HepG2 (cell line): Measurements from ENCODE around the gene CHD9NB. TPM values are rescaled to one million over a fixed set of nuclear protein-coding genes. Genes with fewer than 3 reads are reported as not detected.

ENCODE experiments used
- AHR ChIP-seq: IDR thresholded peaks from 2 replicates; pipeline ENCODE4 v1.6.1; 2018; ENCODE audit warnings: missing genetic modification reagents, missing compliant biosample characterization
- ELF1 ChIP-seq: sonication (generic); formaldehyde crosslinking; IDR thresholded peaks from 2 replicates; pipeline ENCODE4 v1.4.0; 2020; ENCODE audit warnings: missing genetic modification reagents
- GATAD2A ChIP-seq: IDR thresholded peaks from 2 replicates; pipeline ENCODE4 v1.6.1; 2016
- SAP130 ChIP-seq: IDR thresholded peaks from 2 replicates; pipeline ENCODE4 v1.6.1; 2016; ENCODE audit warnings: low read depth
- ZBTB7B ChIP-seq: sonication (generic); formaldehyde crosslinking; IDR thresholded peaks from 2 replicates; pipeline ENCODE4 v1.4.0; 2020; ENCODE audit warnings: missing genetic modification reagents
- polyA plus RNA-seq, 8 experiments: library from polyadenylated mRNA; depleted of rRNA in 3 of 8; stranded (reverse) in 7 of 8; unstranded in 1 of 8; fragments of >200 nt; fragmentation: Illumina TruSeq in 4 of 8; extraction: Trizol in 4 of 8; gene quantifications; 2 replicates each; pipeline versions ENCODE4 v1.2.1 to v1.2.3, GENCODE V29; 2011 to 2016; ENCODE audit warnings: low read depth in 4 of 8, missing spikeins in 1 of 8, mixed read lengths in 1 of 8; ENCODE audit not compliant: insufficient read depth in 1 of 8
- total RNA-seq, 5 experiments: library from RNA; depleted of rRNA; stranded (reverse); fragments of >200 nt; fragmentation: Illumina TruSeq; extraction: Trizol; gene quantifications; 2 replicates each; pipeline ENCODE4 v1.2.3, GENCODE V29; 2016; ENCODE audit warnings: low read depth in 1 of 5
- TF ChIP-seq, protein P1 (sequence below): sonication (generic); formaldehyde crosslinking; IDR thresholded peaks from 2 replicates; pipeline ENCODE4 v1.5.1; 2020; ENCODE audit warnings: mild to moderate bottlenecking, missing genetic modification reagents, borderline replicate concordance
- TF ChIP-seq, protein P2 (sequence below): IDR thresholded peaks from 2 replicates; pipeline ENCODE4 v1.4.0; 2020; ENCODE audit warnings: mild to moderate bottlenecking, missing genetic modification reagents
- TF ChIP-seq, protein P3 (sequence below): sonication (generic); formaldehyde crosslinking; IDR thresholded peaks from 2 replicates; pipeline ENCODE4 v1.4.0; 2020; ENCODE audit warnings: missing genetic modification reagents
- TF ChIP-seq, protein P4 (sequence below): sonication (generic); formaldehyde crosslinking; IDR thresholded peaks from 2 replicates; pipeline ENCODE4 v1.5.0; 2020; ENCODE audit warnings: mild to moderate bottlenecking, missing genetic modification reagents, moderate library complexity
- TF ChIP-seq, protein P5 (sequence below): sonication (generic); formaldehyde crosslinking; IDR thresholded peaks from 2 replicates; pipeline ENCODE4 v1.4.0; 2020; ENCODE audit warnings: missing genetic modification reagents
- TF ChIP-seq, protein P6 (sequence below): sonication (generic); formaldehyde crosslinking; IDR thresholded peaks from 2 replicates; pipeline ENCODE4 v1.5.0; 2020; ENCODE audit warnings: missing genetic modification reagents

Gene CHD9NB
- total and polyA plus RNA-seq, 2 of the 13 experiments (the other 11 are each of a cell fraction or from before 2014, with no cell fraction given) = 0.17 to 0.18 TPM

DNA sequence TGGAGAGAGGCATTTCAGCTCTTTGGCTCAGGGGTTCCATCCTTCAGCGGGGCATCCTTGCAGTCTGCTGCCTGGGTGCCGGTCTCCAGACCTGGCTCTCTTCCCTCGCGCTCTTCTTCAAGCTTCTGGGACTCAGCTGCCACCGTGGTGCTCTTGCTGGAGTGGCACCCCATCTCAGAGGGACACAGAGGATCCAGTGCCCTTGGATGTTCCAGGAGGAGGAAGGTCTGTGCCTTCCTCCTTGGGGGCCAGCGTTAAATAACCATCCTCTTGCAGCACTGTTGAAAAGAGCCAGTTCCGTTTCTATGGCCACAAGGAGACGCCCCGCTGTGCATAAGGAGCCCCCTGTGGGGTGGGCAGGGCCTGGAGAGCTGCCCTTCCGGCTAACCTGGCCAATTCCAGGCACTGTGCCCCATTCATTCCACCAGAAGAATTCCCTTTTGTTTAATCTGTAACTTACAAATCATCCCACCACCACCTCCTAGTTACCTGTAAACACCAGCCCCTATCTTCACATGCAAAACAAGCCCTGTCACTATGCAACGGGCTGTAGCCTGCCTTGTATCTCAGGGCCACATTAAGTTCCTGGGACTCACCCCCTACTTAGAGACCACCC, 8.6 kb downstream of the CHD9NB start (continued):
- TF ChIP-seq, protein P1, sequence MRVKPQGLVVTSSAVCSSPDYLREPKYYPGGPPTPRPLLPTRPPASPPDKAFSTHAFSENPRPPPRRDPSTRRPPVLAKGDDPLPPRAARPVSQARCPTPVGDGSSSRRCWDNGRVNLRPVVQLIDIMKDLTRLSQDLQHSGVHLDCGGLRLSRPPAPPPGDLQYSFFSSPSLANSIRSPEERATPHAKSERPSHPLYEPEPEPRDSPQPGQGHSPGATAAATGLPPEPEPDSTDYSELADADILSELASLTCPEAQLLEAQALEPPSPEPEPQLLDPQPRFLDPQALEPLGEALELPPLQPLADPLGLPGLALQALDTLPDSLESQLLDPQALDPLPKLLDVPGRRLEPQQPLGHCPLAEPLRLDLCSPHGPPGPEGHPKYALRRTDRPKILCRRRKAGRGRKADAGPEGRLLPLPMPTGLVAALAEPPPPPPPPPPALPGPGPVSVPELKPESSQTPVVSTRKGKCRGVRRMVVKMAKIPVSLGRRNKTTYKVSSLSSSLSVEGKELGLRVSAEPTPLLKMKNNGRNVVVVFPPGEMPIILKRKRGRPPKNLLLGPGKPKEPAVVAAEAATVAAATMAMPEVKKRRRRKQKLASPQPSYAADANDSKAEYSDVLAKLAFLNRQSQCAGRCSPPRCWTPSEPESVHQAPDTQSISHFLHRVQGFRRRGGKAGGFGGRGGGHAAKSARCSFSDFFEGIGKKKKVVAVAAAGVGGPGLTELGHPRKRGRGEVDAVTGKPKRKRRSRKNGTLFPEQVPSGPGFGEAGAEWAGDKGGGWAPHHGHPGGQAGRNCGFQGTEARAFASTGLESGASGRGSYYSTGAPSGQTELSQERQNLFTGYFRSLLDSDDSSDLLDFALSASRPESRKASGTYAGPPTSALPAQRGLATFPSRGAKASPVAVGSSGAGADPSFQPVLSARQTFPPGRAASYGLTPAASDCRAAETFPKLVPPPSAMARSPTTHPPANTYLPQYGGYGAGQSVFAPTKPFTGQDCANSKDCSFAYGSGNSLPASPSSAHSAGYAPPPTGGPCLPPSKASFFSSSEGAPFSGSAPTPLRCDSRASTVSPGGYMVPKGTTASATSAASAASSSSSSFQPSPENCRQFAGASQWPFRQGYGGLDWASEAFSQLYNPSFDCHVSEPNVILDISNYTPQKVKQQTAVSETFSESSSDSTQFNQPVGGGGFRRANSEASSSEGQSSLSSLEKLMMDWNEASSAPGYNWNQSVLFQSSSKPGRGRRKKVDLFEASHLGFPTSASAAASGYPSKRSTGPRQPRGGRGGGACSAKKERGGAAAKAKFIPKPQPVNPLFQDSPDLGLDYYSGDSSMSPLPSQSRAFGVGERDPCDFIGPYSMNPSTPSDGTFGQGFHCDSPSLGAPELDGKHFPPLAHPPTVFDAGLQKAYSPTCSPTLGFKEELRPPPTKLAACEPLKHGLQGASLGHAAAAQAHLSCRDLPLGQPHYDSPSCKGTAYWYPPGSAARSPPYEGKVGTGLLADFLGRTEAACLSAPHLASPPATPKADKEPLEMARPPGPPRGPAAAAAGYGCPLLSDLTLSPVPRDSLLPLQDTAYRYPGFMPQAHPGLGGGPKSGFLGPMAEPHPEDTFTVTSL (CRISPR knock-in tag) = no peak
- peak; percentile 39; the same call in 1 of the 2 replicates for TF ChIP-seq SAP130 (CRISPR knock-in tag)
- 0 out of 2 replicates have a peak, but pooled peaks have one; percentile 25 for TF ChIP-seq GATAD2A (CRISPR knock-in tag)
- TF ChIP-seq, protein P2, sequence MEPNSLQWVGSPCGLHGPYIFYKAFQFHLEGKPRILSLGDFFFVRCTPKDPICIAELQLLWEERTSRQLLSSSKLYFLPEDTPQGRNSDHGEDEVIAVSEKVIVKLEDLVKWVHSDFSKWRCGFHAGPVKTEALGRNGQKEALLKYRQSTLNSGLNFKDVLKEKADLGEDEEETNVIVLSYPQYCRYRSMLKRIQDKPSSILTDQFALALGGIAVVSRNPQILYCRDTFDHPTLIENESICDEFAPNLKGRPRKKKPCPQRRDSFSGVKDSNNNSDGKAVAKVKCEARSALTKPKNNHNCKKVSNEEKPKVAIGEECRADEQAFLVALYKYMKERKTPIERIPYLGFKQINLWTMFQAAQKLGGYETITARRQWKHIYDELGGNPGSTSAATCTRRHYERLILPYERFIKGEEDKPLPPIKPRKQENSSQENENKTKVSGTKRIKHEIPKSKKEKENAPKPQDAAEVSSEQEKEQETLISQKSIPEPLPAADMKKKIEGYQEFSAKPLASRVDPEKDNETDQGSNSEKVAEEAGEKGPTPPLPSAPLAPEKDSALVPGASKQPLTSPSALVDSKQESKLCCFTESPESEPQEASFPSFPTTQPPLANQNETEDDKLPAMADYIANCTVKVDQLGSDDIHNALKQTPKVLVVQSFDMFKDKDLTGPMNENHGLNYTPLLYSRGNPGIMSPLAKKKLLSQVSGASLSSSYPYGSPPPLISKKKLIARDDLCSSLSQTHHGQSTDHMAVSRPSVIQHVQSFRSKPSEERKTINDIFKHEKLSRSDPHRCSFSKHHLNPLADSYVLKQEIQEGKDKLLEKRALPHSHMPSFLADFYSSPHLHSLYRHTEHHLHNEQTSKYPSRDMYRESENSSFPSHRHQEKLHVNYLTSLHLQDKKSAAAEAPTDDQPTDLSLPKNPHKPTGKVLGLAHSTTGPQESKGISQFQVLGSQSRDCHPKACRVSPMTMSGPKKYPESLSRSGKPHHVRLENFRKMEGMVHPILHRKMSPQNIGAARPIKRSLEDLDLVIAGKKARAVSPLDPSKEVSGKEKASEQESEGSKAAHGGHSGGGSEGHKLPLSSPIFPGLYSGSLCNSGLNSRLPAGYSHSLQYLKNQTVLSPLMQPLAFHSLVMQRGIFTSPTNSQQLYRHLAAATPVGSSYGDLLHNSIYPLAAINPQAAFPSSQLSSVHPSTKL (CRISPR knock-in tag) = peak; percentile 46; the same call in 1 of the 2 replicates
- TF ChIP-seq AHR (CRISPR knock-in tag) = peak; percentile 26; the same call in 1 of the 2 replicates
- TF ChIP-seq ELF1 (CRISPR knock-in tag) = 0 out of 2 replicates have a peak, but pooled peaks have one; percentile 25
- TF ChIP-seq, protein P3, sequence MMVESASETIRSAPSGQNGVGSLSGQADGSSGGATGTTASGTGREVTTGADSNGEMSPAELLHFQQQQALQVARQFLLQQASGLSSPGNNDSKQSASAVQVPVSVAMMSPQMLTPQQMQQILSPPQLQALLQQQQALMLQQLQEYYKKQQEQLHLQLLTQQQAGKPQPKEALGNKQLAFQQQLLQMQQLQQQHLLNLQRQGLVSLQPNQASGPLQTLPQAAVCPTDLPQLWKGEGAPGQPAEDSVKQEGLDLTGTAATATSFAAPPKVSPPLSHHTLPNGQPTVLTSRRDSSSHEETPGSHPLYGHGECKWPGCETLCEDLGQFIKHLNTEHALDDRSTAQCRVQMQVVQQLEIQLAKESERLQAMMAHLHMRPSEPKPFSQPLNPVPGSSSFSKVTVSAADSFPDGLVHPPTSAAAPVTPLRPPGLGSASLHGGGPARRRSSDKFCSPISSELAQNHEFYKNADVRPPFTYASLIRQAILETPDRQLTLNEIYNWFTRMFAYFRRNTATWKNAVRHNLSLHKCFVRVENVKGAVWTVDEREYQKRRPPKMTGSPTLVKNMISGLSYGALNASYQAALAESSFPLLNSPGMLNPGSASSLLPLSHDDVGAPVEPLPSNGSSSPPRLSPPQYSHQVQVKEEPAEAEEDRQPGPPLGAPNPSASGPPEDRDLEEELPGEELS (CRISPR knock-in tag) = peak; percentile 71
- TF ChIP-seq, protein P4, sequence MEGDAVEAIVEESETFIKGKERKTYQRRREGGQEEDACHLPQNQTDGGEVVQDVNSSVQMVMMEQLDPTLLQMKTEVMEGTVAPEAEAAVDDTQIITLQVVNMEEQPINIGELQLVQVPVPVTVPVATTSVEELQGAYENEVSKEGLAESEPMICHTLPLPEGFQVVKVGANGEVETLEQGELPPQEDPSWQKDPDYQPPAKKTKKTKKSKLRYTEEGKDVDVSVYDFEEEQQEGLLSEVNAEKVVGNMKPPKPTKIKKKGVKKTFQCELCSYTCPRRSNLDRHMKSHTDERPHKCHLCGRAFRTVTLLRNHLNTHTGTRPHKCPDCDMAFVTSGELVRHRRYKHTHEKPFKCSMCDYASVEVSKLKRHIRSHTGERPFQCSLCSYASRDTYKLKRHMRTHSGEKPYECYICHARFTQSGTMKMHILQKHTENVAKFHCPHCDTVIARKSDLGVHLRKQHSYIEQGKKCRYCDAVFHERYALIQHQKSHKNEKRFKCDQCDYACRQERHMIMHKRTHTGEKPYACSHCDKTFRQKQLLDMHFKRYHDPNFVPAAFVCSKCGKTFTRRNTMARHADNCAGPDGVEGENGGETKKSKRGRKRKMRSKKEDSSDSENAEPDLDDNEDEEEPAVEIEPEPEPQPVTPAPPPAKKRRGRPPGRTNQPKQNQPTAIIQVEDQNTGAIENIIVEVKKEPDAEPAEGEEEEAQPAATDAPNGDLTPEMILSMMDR (CRISPR knock-in tag) = peak; percentile 51; the same call in 1 of the 2 replicates
- TF ChIP-seq ZBTB7B (CRISPR knock-in tag) = peak; percentile 61; the same call in 1 of the 2 replicates
- TF ChIP-seq, protein P5, sequence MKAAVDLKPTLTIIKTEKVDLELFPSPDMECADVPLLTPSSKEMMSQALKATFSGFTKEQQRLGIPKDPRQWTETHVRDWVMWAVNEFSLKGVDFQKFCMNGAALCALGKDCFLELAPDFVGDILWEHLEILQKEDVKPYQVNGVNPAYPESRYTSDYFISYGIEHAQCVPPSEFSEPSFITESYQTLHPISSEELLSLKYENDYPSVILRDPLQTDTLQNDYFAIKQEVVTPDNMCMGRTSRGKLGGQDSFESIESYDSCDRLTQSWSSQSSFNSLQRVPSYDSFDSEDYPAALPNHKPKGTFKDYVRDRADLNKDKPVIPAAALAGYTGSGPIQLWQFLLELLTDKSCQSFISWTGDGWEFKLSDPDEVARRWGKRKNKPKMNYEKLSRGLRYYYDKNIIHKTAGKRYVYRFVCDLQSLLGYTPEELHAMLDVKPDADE = no peak
- TF ChIP-seq, protein P6, sequence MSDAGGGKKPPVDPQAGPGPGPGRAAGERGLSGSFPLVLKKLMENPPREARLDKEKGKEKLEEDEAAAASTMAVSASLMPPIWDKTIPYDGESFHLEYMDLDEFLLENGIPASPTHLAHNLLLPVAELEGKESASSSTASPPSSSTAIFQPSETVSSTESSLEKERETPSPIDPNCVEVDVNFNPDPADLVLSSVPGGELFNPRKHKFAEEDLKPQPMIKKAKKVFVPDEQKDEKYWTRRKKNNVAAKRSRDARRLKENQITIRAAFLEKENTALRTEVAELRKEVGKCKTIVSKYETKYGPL = no peak
